Measurements from ENCODE around the gene MYPN.

DNA sequence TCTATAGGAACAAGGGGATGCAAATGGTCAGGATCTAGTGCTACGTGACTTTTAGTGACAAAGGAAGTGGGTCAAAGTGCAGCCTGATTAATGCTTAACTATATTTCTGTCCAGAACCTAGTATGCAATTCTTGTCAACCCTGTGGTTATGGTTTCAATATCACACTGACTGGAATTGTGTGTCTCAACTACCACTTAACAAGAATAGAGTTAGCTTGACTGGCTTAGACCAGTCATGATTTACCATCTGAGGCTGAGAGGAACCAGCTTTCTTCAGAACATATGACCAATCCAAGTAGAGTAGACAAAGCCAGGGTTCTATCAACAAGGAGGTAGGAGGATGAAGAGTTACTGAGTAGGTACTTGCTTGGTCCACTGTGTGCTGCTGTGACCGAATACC, 54.4 kb downstream of the MYPN start:
- TF ChIP-seq, protein P1, sequence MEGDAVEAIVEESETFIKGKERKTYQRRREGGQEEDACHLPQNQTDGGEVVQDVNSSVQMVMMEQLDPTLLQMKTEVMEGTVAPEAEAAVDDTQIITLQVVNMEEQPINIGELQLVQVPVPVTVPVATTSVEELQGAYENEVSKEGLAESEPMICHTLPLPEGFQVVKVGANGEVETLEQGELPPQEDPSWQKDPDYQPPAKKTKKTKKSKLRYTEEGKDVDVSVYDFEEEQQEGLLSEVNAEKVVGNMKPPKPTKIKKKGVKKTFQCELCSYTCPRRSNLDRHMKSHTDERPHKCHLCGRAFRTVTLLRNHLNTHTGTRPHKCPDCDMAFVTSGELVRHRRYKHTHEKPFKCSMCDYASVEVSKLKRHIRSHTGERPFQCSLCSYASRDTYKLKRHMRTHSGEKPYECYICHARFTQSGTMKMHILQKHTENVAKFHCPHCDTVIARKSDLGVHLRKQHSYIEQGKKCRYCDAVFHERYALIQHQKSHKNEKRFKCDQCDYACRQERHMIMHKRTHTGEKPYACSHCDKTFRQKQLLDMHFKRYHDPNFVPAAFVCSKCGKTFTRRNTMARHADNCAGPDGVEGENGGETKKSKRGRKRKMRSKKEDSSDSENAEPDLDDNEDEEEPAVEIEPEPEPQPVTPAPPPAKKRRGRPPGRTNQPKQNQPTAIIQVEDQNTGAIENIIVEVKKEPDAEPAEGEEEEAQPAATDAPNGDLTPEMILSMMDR (IDR thresholded peaks at IDR 0.05), result no peak
- TF ChIP-seq POLR2AphosphoS5 (IDR thresholded peaks at IDR 0.05), result no peak
